GM18511 (cell line): Measurements from ENCODE around the gene ZCCHC24.
"Not testable (repeated sequence)": the region's sequence is repeated elsewhere in the genome, so short reads cannot be mapped to it uniquely, and the experiment has no call there.

Experiments
- ATAC-seq: cut with Tn5 transposase; IDR thresholded peaks from one replicate; pipeline ENCODE4 v1.9.1; 2021; ENCODE audit warnings: mild to moderate bottlenecking, moderate library complexity; ENCODE audit not compliant: unreplicated experiment

Gene ZCCHC24

GRCh38 chr10:79447911-79448731 is 2.7 kb upstream of the ZCCHC24 start:
- ATAC-seq = no peak

DNA sequence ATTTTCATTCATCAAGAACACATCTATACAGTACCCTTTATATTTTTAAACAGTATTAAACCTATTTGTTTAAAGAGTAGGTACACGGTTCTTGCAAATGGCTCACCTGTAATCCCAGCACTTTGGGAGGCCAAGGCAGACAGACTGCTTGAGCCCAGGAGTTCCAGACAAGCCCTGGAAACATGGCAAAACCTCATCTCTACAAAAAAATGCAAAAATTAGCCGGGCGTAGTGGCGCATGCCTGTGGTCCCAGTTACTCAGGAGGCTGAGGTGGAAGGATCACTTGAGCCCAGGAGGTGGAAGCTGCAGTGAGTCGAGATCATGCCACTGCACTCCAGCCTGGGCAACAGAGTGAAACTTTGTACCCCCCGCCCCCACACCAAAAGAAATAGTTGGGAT is 1.8 kb upstream of the ZCCHC24 start:
- ATAC-seq = not testable (repeated sequence)

DNA sequence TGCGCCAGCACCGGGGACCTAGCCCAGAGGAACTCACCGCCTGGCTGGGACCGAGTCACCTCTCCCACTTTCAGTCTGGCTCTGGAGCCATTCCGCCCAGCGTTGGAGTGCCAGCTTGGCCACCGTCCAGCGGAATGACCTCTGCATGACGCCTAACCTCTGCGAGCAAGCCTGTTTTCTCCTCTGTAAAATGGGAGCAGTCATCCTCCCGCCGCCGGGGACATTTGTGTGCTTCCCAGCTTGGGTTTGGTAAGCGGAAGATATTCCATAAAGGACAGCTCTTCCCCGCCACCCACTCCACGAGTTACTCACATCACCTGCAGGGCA is 1.3 kb upstream of the ZCCHC24 start:
- no peak for ATAC-seq

- peak; percentile 7 for ATAC-seq
Observed at GRCh38 chr10:79445977-79446757, 743 bp upstream of the ZCCHC24 start.

DNA sequence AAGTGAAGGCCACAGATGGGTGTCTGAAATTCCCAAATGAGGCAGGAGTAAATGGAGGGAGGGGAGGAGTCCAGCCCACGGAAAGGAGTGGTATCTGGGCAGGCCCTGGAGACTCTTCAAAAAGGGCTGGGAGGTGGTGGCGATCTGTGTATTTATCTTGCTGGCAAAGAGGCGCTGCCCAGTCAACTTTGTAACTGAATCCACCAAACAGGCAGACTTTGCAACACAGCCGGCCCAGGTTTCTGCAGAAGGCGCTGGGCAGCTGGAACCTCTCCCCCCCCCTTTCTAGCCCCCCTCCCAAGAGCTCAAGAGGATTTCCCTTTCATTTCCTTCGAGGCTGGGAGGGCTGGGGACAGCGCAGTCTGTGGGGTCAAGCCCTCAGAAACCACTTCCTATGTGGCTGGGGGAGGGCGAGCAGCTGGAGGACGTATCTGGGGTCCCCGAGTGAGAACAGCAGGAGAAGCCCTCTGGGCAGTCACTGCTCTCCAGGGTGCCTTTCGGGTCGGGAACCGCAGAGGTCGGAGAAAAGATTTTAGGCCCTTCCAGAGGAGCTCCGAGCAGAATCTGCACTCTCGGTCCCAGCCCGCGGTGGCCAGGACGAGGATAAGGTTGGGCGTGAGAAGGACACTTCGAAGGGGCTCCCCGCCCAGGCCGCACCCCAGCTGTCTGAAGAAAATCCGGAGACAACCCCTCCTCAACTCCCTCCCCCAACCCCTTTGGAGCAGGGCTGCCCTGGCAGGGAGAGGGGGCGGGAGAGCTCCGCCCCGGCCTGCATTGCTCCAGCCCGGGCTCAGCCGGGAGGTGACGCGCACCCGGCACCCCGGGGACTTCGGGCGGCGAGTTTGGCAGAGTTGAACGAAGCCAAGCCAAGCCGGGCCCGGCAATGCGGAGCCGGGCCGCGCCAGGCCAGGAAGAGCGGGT is 965 bp downstream of the ZCCHC24 start:
- peak; percentile 38 for ATAC-seq

DNA sequence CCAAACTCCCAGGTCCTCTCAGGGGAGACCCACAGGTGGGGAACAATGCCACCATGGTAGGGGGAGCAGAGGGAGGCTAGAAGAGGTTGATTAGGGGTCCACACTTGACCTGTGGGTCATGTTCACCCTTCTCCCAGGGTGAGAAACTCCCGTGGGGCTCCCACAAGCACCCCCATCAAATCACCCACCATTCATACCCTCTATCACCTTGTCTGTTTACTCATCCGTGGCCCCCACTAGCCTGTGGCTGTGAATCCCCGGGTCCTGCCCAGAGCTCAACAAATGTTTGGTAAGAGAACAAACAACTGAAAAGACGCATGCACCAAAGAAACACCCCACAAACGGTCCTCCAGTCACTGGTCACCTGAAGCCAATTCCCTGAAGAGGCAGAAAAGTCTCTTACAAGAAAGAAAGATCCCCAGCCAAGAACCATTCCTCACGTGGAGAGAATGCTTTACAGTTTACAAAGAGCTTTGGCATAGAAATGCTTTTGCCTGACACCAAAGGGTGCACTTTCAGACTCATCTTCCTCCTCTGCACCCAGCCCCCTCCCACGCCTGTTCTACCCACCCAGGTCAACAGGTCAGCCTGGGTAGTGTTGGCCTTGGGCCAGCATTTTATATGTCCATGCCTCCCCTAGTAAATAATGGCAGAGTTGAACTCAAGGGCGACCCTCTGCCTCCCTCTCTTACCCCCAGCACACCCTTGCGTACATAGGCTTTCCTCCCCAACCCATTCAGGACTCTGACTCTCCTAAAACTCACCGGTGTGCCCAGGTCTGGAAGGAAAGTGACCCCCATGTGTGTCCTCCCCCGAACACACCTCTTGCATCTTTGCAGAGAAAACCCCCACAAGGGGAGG is 1.9 kb downstream of the ZCCHC24 start:
- no peak for ATAC-seq

- ATAC-seq = no peak
Observed at GRCh38 chr10:79442171-79443040, 3.0 kb downstream of the ZCCHC24 start.

DNA sequence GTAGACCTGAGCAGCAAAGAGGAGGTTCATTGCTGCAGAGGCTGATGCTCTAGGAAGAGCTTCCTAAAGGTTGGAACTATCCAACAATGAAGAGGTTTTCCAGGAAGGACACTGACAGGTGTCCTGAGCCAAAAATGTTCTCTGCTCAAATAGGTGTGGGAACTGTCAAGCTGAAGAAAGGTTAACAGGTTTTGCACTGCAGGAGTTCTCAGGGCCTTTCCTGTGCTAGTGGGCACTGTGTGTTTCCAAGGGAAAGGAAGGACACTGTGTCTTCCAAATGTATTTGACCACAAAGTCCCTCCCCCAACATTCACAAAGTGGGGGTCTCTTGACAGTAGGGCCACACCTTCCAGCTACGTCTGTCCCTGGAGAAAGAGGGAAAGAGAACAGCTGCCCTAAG is 4.0 kb downstream of the ZCCHC24 start:
- ATAC-seq = no peak

GRCh38 chr10:79440281-79440680 is 5.1 kb downstream of the ZCCHC24 start:
- ATAC-seq = no peak

GRCh38 chr10:79438699-79439085 is 6.7 kb downstream of the ZCCHC24 start:
- ATAC-seq = no peak

DNA sequence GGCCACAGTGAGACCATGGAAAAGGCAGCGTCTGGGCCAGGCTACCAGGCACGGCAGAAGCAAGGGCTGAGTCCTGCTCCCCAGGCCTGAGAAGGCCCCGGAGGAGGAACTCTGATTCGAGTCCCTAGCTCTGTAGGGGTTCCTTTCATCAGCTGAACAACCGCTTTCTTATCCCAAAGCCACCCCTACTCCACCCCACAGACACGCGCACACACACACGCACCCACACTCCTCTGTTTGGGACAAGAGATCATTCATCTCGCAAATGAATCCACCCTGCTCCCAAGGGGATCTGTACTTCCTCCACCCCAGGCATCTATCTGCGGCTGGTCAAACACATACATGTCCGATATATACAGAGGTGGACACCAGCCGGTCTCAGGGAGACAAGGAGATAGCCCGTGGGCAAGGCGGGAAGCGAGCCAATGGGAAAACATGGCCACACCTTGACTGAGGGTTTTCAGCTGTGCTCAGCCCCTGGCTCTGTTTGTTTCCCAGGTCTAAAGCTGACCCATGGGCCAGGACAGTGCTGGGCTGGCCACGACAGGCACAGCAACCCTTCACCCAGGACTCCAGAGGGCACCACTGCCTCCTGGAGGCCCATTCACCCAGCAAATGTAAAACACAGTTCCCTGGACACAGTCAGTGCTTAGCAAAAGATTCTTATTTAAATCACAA is 7.3 kb downstream of the ZCCHC24 start:
- no peak for ATAC-seq

DNA sequence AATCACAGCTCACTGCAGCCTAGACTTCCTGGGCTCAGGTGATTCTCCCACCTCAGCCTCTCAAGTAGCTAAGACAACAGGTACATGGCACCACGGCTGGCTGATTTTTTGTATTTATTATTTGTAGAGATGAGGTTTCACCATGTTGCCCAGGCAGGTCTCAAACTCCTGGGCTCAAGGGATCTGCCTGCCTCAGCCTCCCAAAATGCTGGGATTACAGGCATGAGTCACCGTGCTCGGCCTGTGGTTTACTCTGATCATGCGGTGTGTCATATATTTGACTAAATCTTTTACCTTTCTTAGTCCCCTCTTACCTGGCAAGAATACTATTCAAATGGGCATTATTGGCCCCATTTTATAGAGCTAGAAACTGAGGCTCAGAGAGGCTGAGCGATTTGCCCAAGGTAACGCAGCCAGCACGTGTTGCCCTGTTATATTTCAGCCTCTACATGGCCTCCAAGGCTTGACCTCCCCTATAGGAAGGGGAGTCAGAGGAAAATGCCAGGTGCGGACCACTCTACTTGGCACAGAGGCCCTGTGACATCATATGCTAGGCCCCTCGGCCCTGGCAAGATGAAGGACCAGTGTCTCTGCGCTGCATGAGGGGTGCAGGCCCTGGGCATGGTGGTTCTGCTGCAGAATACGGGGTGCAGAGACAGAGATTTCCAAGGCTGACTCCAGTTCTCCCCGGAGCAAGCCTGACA is 8.2 kb downstream of the ZCCHC24 start:
- no peak for ATAC-seq

GRCh38 chr10:79436850-79437103 is 8.6 kb downstream of the ZCCHC24 start:
- no peak for ATAC-seq

DNA sequence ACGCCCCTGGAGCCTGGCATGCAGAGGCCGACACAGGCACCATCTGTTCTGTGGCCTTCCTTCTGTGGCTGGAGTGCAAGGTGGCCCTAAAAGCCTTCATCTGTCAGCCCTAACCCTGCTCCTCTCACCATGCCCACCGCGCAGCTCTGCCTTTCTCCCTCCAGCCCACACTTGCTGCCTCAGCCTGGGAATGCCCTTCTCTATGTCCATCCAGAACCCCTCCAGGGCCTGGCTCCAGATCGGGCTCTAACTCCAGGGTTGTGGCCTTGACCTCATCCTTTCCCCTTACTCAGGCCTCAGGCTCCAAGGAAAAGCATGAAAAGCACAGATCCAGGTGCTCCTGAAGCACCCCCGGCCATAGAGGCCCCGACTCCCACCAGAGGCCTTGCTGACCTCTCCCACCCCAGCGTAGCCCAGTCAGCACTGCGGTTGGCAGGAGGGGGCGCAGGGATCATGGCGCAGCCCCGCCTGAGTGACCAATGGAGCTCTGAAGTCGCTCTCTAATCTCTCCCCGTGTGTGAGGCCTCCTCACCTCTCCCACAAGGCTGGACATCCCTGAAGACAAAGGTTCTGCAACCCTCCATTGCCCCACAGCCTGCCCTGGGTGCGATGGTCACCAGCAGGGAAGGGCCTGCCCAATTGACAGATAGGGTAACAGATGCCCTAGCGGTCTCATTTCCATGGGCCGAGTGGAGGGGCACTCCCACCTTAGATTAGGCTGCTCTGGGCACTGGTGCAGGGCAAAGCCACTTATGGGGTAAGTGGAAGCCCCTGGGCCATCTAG is 9.2 kb downstream of the ZCCHC24 start:
- no peak for ATAC-seq

GRCh38 chr10:79435271-79436065 is 10.0 kb downstream of the ZCCHC24 start:
- no peak for ATAC-seq

- ATAC-seq = no peak
Observed at GRCh38 chr10:79434821-79435251, 10.6 kb downstream of the ZCCHC24 start.

GRCh38 chr10:79434223-79434687 is 11.2 kb downstream of the ZCCHC24 start:
- no peak for ATAC-seq
